HG03060 (cell line): ENCODE data around the gene FETUB.
"Not testable (repeated sequence)": the region's sequence is repeated elsewhere in the genome, so short reads cannot be mapped to it uniquely, and the experiment has no call there.

ENCODE experiments used
- ATAC-seq: cut with Tn5 transposase; IDR thresholded peaks from one replicate; pipeline ENCODE4 v1.9.1; 2021; ENCODE audit warnings: low read depth, moderate number of reproducible peaks; ENCODE audit not compliant: unreplicated experiment

FETUB gene

GRCh38 chr3:186665625-186666188, 25.5 kb downstream of the FETUB start, which contains the start of gene HRG:
Gene HRG (plus strand): TSS chr3:186666014. CDS start chr3:186666032, 18 bp downstream.
- no peak for ATAC-seq

DNA sequence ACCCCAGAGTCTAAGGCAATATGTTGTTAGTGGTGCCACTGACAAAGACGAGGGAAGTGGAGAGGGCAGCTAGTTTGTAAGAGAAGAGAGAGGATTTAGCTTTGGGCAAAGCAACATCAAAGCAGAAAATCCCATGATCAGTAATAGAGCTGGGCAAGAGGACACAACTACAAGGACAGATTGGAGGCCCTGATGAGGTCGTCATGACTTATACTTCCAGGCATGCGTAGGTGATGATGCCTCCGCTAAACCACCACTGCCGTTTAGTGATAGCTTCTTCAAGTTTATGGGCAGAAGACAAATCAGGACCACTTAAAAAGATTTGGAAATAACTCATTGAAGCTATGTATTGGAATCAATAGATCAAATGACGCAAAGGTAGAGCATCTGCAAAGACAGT, 28.2 kb downstream of the FETUB start:
- no peak for ATAC-seq

- no peak for ATAC-seq
These were observed 29.3 kb downstream of the FETUB start for GRCh38 chr3:186669378-186670084.

DNA sequence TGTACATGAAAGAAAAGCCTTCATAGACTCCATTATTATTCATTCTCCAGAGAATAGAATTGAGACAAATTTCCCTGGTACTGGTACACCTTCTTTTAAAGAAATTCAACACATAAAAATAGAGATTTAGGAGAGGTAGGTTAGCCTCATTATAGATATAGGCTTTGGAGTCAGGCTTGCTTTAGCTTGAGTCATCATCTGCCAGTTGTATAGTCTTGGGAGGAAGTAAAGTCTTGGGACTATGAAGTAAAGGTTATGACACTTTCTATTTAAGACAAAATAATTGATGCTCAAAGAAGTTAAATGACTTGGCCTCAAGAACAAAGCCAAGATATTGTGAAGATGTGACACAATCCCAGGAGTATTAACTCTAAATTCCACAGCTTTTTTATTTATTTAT, 30.0 kb downstream of the FETUB start:
- ATAC-seq: no peak

DNA sequence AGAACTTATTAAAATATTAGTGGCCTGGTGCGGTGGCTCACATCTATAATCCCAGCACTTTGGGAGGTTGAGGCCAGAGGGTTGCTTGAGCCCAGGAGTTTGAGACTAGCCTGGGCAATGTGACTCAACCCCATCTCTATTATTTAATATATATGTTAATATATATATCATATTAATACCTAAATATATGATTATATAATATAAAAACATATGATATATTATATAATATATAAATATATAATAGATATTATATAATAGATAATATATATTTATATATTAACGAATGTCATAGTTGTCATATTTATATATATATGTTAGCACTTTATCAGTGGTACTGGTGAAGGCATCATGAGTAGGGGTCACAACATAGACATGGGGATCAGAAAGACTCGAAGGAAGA, 30.9 kb downstream of the FETUB start:
- no peak for ATAC-seq

- no peak for ATAC-seq
These were observed 38.4 kb downstream of the FETUB start for GRCh38 chr3:186678604-186679003.

DNA sequence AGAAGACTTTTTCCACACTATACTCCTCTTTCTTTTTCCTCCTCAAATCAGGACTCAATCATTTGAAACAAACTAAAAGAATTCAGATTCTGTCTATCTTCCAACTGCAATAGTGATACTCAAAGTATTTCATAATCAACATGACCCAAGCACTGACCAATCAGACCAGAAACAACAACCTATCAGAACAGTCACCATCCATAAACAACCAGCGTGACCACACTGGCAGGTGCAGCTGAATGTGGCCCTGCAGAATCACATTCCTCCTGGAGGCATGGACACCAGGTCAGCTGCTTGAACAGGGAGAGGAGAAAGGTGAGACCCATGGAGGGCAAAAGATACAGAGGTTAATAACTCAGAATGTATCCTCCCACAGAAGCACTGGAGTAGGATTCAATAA, 39.0 kb downstream of the FETUB start:
- ATAC-seq: no peak

DNA sequence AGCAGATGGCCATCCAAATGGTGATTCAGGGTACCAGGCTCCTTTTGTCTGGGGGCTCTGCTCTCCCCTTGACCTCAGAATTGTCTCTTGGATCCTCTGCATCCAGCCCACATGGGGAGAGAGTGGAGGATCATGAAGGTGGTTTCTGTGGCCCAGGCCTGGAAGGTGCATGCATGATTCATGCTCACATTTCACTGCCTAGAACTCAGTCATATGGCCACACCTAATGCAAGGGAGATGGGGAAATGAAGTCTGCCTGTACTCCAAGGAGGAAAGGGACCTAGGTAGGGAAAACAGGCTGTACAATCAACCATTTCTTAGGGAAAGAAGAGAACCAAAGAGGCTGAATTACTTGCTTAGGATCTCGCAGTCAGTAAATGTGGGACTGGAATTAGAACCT, 40.7 kb downstream of the FETUB start:
- ATAC-seq: no peak

- no peak for ATAC-seq
These were observed 42.6 kb downstream of the FETUB start for GRCh38 chr3:186682812-186683211.

DNA sequence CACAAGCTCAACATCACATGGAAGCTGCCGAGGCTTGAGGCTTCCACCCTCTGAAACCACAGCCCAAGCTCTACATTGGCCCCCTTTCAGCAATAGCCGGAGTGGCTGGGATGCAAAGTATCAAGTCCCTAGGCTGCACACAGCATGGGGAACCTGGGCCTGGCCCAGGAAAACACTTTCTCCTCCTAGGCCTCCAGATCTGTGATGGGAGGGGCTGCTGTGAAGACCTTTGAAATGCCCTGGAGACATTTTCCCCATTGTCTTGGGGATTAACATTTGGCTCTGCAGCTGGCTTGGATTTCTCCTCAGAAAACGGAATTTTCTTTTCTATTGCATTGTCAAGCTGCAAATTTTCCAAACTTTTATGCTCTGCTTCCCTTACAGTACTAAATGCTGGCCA, 43.8 kb downstream of the FETUB start:
- ATAC-seq: no peak

- not testable (repeated sequence) for ATAC-seq
These were observed 46.3 kb downstream of the FETUB start for GRCh38 chr3:186686475-186686874.

DNA sequence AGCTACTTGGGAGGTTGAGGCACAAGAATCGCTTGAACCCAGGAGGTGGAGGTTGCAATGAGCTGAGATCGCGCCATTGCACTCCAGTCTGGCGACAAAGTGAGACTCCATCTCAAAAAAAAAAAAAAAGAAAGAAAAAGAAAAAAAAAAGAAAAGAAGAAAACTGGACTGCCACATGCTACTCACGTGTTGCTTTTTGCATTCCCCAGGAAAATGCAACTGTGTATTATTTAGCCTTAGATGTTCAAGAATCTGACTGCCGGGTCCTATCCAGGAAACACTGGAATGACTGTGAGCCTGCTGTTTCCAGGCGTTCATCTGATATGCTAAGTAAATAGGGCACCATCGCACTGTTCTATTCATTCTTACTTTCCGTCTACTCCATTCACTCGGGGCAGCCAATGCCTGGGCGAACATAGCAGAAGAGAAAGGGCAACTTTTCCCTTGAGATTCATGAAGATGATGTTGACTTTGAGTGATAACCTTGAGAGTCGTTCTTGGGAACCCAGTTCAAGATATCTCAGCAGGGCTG, 47.0 kb downstream of the FETUB start:
- ATAC-seq: no peak

DNA sequence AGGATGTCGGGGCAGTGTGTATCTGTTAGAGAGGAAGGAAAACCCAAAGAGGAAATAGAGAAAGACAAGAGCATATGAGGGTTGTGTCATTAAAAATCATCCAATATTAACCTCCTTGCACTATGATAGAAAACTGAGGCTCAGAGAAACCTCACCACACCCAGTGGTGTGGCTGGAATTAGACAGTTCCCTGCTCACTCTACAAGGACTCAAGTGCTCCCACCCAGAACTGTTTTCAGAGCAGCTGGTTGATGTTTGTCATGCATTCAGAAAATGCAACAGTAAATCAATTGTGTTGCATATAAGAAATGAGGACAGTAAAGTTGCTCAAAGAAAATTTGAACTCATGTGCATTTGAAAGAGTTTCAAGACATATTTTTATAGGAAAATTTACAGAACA, 50.1 kb downstream of the FETUB start:
- not testable (repeated sequence) for ATAC-seq

- ATAC-seq: no peak
These were observed 51.5 kb downstream of the FETUB start for GRCh38 chr3:186691676-186692075.

- no peak for ATAC-seq
These were observed 53.6 kb downstream of the FETUB start for GRCh38 chr3:186693843-186694242.

DNA sequence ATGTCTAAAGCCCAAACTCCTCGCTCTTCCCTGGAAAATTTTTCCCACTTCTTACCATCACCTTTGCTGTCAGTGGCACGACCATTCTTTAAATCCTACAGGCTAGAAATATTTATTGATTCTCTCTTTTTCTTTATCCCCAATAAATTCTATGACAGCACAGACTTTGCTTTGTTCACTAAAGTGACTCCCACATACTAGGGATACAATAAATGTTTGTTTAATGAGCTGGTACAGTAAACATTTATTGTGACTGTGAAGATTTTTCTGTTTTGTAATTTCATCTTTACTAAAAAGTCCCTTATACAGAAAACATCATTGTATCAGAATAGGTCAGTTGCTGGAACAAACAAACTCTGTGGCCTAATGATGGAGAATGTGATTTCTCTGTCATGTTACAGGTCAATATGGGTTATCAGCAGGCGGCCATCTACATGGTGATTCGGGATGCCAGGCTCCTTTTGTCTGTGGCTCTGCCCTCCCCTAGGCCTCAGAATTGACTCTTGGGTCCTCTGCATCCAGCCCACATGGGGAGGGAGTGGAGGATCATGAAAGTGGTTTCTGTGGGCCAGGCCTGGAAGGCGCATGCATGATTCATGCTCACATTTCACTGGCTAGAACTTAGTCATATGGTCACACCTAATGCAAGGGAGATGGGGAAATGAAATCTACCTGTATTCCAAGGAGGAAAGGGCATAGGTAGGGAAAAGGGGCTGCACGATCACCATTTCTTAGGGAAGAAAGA, 54.3 kb downstream of the FETUB start:
- ATAC-seq: no peak

GRCh38 chr3:186696522-186696921, 56.3 kb downstream of the FETUB start:
- no peak for ATAC-seq

- no peak for ATAC-seq
These were observed 57.3 kb downstream of the FETUB start for GRCh38 chr3:186697510-186697909.

GRCh38 chr3:186700267-186700666, 60.1 kb downstream of the FETUB start:
- ATAC-seq: no peak

DNA sequence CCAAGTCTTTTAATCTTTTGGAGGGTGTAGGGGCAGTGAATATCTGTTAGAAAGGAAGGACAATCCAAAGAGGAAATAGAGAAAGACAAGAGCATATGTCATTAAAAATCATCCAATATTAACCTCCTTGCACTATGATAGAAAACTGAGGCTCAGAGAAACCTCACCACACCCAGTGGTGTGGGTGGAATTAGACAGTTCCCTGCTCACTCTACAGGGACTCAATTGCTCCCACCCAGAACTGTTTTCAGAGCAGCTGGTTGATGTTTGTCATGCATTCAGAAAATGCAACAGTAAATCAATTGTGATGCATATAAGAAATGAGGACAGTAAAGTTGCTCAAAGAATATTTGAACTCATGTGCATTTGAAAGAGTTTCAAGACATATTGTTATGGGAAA, 62.3 kb downstream of the FETUB start:
- not testable (repeated sequence) for ATAC-seq
